KOPT-K1 (cell line): ENCODE results near the gene CLCN6.

Experiments used
- H3K27ac ChIP-seq: fragments of 200-600 bp; sonication (generic); 2 replicates; pipeline ENCODE4 v1.5.1; 2016; ENCODE audit warnings: antibody characterized with exemption, mild to moderate bottlenecking, low read depth, low read length; ENCODE audit not compliant: poor library complexity, severe bottlenecking
- H3K36me3 ChIP-seq: fragments of 200-600 bp; sonication (generic); 2 replicates; pipeline ENCODE4 v1.5.1; 2017; ENCODE audit warnings: antibody characterized with exemption, mild to moderate bottlenecking, low read length, moderate library complexity; ENCODE audit not compliant: insufficient read depth
- H3K9me3 ChIP-seq: fragments of 200-600 bp; sonication (generic); 2 replicates; pipeline ENCODE4 v1.5.1; 2017; ENCODE audit warnings: antibody characterized with exemption, low read length, mild to moderate bottlenecking; ENCODE audit not compliant: insufficient read depth, poor library complexity, severe bottlenecking

Gene CLCN6

GRCh38 chr1:11772458-11772857, 33.5 kb upstream of the CLCN6 start:
- H3K27ac ChIP-seq, result no peak overlapping the region
- no peaks in the 10 kb centered on the region for H3K36me3 ChIP-seq
- H3K9me3 ChIP-seq, result no peaks in the 10 kb centered on the region

- Histone ChIP-seq H3K9me3 (no peaks in the 10 kb centered on the region), H3K27ac (no peak overlapping the region), H3K36me3 (no peaks in the 10 kb centered on the region)
These were observed 31.2 kb upstream of the CLCN6 start for GRCh38 chr1:11774753-11775152.

- Histone ChIP-seq H3K27ac (no peak overlapping the region), H3K36me3 (no peaks in the 10 kb centered on the region), H3K9me3 (no peaks in the 10 kb centered on the region)
These were observed 28.2 kb upstream of the CLCN6 start for GRCh38 chr1:11777658-11778322.

GRCh38 chr1:11778336-11778735, 27.7 kb upstream of the CLCN6 start:
- Histone ChIP-seq H3K27ac (no peak overlapping the region), H3K36me3 (no peaks in the 10 kb centered on the region), H3K9me3 (no peaks in the 10 kb centered on the region)

- Histone ChIP-seq H3K36me3 (no peaks in the 10 kb centered on the region), H3K27ac (no peak overlapping the region), H3K9me3 (no peaks in the 10 kb centered on the region)
These were observed 27.0 kb upstream of the CLCN6 start for GRCh38 chr1:11778844-11779623.

- Histone ChIP-seq H3K27ac (no peak overlapping the region), H3K9me3 (no peaks in the 10 kb centered on the region)
These were observed 26.1 kb upstream of the CLCN6 start for GRCh38 chr1:11779715-11780379.

GRCh38 chr1:11780380-11781147, 25.4 kb upstream of the CLCN6 start:
- Histone ChIP-seq H3K36me3 (no peaks in the 10 kb centered on the region), H3K27ac (no peak overlapping the region), H3K9me3 (no peaks in the 10 kb centered on the region)

More at GRCh38 chr1:11779715-11780379, 26.1 kb upstream of the CLCN6 start:
- H3K36me3 ChIP-seq, result no peaks in the 10 kb centered on the region

GRCh38 chr1:11781297-11781696, 24.7 kb upstream of the CLCN6 start:
- H3K27ac ChIP-seq, result no peak overlapping the region
- no peaks in the 10 kb centered on the region for H3K9me3 ChIP-seq
- H3K36me3 ChIP-seq, result no peaks in the 10 kb centered on the region

GRCh38 chr1:11782127-11782708, 23.8 kb upstream of the CLCN6 start:
- Histone ChIP-seq H3K9me3 (no peaks in the 10 kb centered on the region), H3K27ac (no peak overlapping the region), H3K36me3 (no peaks in the 10 kb centered on the region)

GRCh38 chr1:11783556-11783955, 22.4 kb upstream of the CLCN6 start:
- H3K9me3 ChIP-seq, result no peaks in the 10 kb centered on the region
- no peaks in the 10 kb centered on the region for H3K36me3 ChIP-seq
- H3K27ac ChIP-seq, result no peak overlapping the region

- H3K36me3 ChIP-seq, result 0 out of 2 replicates have a peak, but pooled peaks cover under 1% of the 10 kb centered on the region
- H3K9me3 ChIP-seq, result no peaks in the 10 kb centered on the region
- no peak overlapping the region for H3K27ac ChIP-seq
These were observed 21.6 kb upstream of the CLCN6 start for GRCh38 chr1:11784256-11784992.

GRCh38 chr1:11784993-11785769, 20.8 kb upstream of the CLCN6 start:
- peaks cover 8% of the 10 kb centered on the region; the same call in 1 of the 2 replicates for H3K36me3 ChIP-seq
- H3K9me3 ChIP-seq, result no peaks in the 10 kb centered on the region
- no peak overlapping the region for H3K27ac ChIP-seq

GRCh38 chr1:11786168-11786567, 19.8 kb upstream of the CLCN6 start:
- H3K27ac ChIP-seq, result no peak overlapping the region
- peaks cover 17% of the 10 kb centered on the region; the same call in 1 of the 2 replicates for H3K36me3 ChIP-seq
- H3K9me3 ChIP-seq, result no peaks in the 10 kb centered on the region
